IMR-90 (cell line): ENCODE measurements around the gene UBXN11.

Experiments
- BHLHE40 ChIP-seq: fragments of 150-350 bp; IDR thresholded peaks from 2 replicates; pipeline ENCODE4 v1.6.1; 2016; ENCODE audit warnings: mild to moderate bottlenecking, low read depth, low read length
- CEBPB ChIP-seq: IDR thresholded peaks from 2 replicates; pipeline ENCODE4 v1.6.1; 2012; ENCODE audit warnings: low read depth, low read length, improper control_type of control experiment
- POLR2A ChIP-seq: IDR thresholded peaks from 2 replicates; pipeline ENCODE4 v1.6.1; 2012; ENCODE audit warnings: mild to moderate bottlenecking, low read depth, low read length
- RAD21 ChIP-seq: IDR thresholded peaks from 2 replicates; pipeline ENCODE4 v1.6.1; 2012; ENCODE audit warnings: low read length, improper control_type of control experiment
- RCOR1 ChIP-seq: IDR thresholded peaks from 2 replicates; pipeline ENCODE4 v1.6.1; 2012; ENCODE audit warnings: mild to moderate bottlenecking, low read length, improper control_type of control experiment; ENCODE audit not compliant: insufficient replicate concordance
- RFX5 ChIP-seq: IDR thresholded peaks from 2 replicates; pipeline ENCODE4 v1.8.0; 2012; ENCODE audit warnings: low read depth, mild to moderate bottlenecking, low read length, moderate library complexity
- SMC3 ChIP-seq: fragments of 150-350 bp; IDR thresholded peaks from 2 replicates; pipeline ENCODE4 v1.6.1; 2016; ENCODE audit warnings: low read depth, mild to moderate bottlenecking, antibody characterized with exemption, low read length, moderate library complexity
- USF2 ChIP-seq: fragments of 150-350 bp; IDR thresholded peaks from 2 replicates; pipeline ENCODE4 v1.6.1; 2017; ENCODE audit warnings: mild to moderate bottlenecking, antibody characterized with exemption, low read length, low read depth
- TF ChIP-seq, protein P1 (sequence below): conservative IDR thresholded peaks from 2 replicates; pipeline ENCODE4 v1.5.1; 2012; ENCODE audit warnings: mild to moderate bottlenecking, low read depth, low read length, improper control_type of control experiment

GRCh38 chr1:26317146-26317545, 10.7 kb upstream of the UBXN11 start:
- TF ChIP-seq POLR2A (no peak), CEBPB (no peak), BHLHE40 (no peak), RFX5 (no peak), RAD21 (no peak), USF2 (no peak), RCOR1 (no peak), SMC3 (no peak)
- TF ChIP-seq, protein P1, sequence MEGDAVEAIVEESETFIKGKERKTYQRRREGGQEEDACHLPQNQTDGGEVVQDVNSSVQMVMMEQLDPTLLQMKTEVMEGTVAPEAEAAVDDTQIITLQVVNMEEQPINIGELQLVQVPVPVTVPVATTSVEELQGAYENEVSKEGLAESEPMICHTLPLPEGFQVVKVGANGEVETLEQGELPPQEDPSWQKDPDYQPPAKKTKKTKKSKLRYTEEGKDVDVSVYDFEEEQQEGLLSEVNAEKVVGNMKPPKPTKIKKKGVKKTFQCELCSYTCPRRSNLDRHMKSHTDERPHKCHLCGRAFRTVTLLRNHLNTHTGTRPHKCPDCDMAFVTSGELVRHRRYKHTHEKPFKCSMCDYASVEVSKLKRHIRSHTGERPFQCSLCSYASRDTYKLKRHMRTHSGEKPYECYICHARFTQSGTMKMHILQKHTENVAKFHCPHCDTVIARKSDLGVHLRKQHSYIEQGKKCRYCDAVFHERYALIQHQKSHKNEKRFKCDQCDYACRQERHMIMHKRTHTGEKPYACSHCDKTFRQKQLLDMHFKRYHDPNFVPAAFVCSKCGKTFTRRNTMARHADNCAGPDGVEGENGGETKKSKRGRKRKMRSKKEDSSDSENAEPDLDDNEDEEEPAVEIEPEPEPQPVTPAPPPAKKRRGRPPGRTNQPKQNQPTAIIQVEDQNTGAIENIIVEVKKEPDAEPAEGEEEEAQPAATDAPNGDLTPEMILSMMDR: no peak
